SK-N-SH treated with all-trans-retinoic acid at 6 μM for 48 hours (cell line): ENCODE results near the gene SIGLEC6.

ENCODE experiments used
- ATAC-seq: fragments of 200-7000 bp; cut with Tn5 transposase; 3 replicates; pipeline ENCODE4 v1.9.1; 2020; ENCODE audit warnings: mild to moderate bottlenecking, moderate library complexity
- ARNTL ChIP-seq: fragments of 450-650 bp; formaldehyde crosslinking; IDR thresholded peaks from 2 replicates; pipeline ENCODE4 v1.5.0; 2020; ENCODE audit warnings: low read depth, mild to moderate bottlenecking, moderate library complexity, borderline replicate concordance
- BACH2 ChIP-seq: fragments of 250-450 bp; sonication (Bioruptor Pico); IDR thresholded peaks from 2 replicates; pipeline ENCODE4 v1.9.0; 2021; ENCODE audit warnings: mild to moderate bottlenecking, borderline replicate concordance
- CSDC2 ChIP-seq: fragments of 250-450 bp; sonication (Bioruptor Pico); IDR thresholded peaks from 2 replicates; pipeline ENCODE4 v1.5.0; 2020; ENCODE audit warnings: mild to moderate bottlenecking, moderate library complexity
- CSRNP3 ChIP-seq: fragments of 250-450 bp; sonication (Bioruptor Pico); IDR thresholded peaks from 2 replicates; pipeline ENCODE4 v1.5.1; 2021; ENCODE audit warnings: mild to moderate bottlenecking, moderate library complexity
- ESRRG ChIP-seq: fragments of 250-450 bp; sonication (Bioruptor Pico); IDR thresholded peaks from 2 replicates; pipeline ENCODE4 v1.6.1; 2021; ENCODE audit warnings: mild to moderate bottlenecking
- GLIS3 ChIP-seq: fragments of 250-450 bp; sonication (Bioruptor Pico); IDR thresholded peaks from 2 replicates; pipeline ENCODE4 v1.5.0; 2020; ENCODE audit warnings: mild to moderate bottlenecking, moderate library complexity
- ISL1 ChIP-seq: fragments of 250-450 bp; sonication (Bioruptor Pico); IDR thresholded peaks from 2 replicates; pipeline ENCODE4 v2.1.2; 2022; ENCODE audit warnings: mild to moderate bottlenecking, moderate library complexity
- OSR1 ChIP-seq: fragments of 250-450 bp; sonication (Bioruptor Pico); IDR thresholded peaks from 2 replicates; pipeline ENCODE4 v1.8.0; 2022; ENCODE audit warnings: moderate library complexity, mild to moderate bottlenecking, inconsistent platforms
- PATZ1 ChIP-seq: fragments of 250-450 bp; sonication (Bioruptor Pico); IDR thresholded peaks from 2 replicates; pipeline ENCODE4 v1.8.0; 2020; ENCODE audit warnings: mild to moderate bottlenecking, moderate library complexity, borderline replicate concordance
- POU6F1 ChIP-seq: fragments of 250-450 bp; sonication (Bioruptor Pico); IDR thresholded peaks from 2 replicates; pipeline ENCODE4 v1.8.0; 2021; ENCODE audit warnings: low read depth, mild to moderate bottlenecking, moderate library complexity, borderline replicate concordance
- PPARA ChIP-seq: fragments of 250-450 bp; sonication (Bioruptor Pico); IDR thresholded peaks from 2 replicates; pipeline ENCODE4 v1.5.0; 2020; ENCODE audit warnings: mild to moderate bottlenecking, borderline replicate concordance
- RARB ChIP-seq: fragments of 250-450 bp; sonication (Bioruptor Pico); IDR thresholded peaks from 2 replicates; pipeline ENCODE4 v1.8.0; 2021; ENCODE audit warnings: mild to moderate bottlenecking, moderate library complexity
- SNAI2 ChIP-seq: fragments of 250-450 bp; sonication (Bioruptor Pico); IDR thresholded peaks from 2 replicates; pipeline ENCODE4 v1.5.0; 2020; ENCODE audit warnings: mild to moderate bottlenecking, moderate library complexity
- TCF4 ChIP-seq: fragments of 250-450 bp; sonication (Bioruptor Pico); IDR thresholded peaks from 2 replicates; pipeline ENCODE4 v1.8.0; 2021; ENCODE audit warnings: mild to moderate bottlenecking, moderate library complexity, borderline replicate concordance
- TOX ChIP-seq: fragments of 250-450 bp; sonication (Bioruptor Pico); IDR thresholded peaks from 2 replicates; pipeline ENCODE4 v1.8.0; 2021; ENCODE audit warnings: mild to moderate bottlenecking, moderate library complexity, borderline replicate concordance
- TSHZ2 ChIP-seq: fragments of 250-450 bp; sonication (Bioruptor Pico); IDR thresholded peaks from 2 replicates; pipeline ENCODE4 v1.5.0; 2020; ENCODE audit warnings: mild to moderate bottlenecking, moderate library complexity
- ZC3H10 ChIP-seq: fragments of 250-450 bp; sonication (Bioruptor Pico); IDR thresholded peaks from 2 replicates; pipeline ENCODE4 v1.5.1; 2021; ENCODE audit warnings: mild to moderate bottlenecking, moderate library complexity
- ZFP3 ChIP-seq: fragments of 250-450 bp; sonication (Bioruptor Pico); IDR thresholded peaks from 2 replicates; pipeline ENCODE4 v1.5.0; 2020; ENCODE audit warnings: mild to moderate bottlenecking, moderate library complexity
- ZNF565 ChIP-seq: fragments of 450-650 bp; formaldehyde crosslinking; conservative IDR thresholded peaks from 2 replicates; pipeline ENCODE4 v1.5.0; 2020; ENCODE audit warnings: low read depth, mild to moderate bottlenecking, moderate library complexity
- ZNF70 ChIP-seq: fragments of 450-650 bp; formaldehyde crosslinking; IDR thresholded peaks from 2 replicates; pipeline ENCODE4 v1.5.0; 2020; ENCODE audit warnings: mild to moderate bottlenecking, moderate library complexity

SIGLEC6 gene

GRCh38 chr19:51539821-51540366, 8.4 kb upstream of the SIGLEC6 start:
- no peak for ATAC-seq
- TF ChIP-seq GLIS3 (CRISPR knock-in tag) (no peak), RARB (CRISPR knock-in tag) (no peak), POU6F1 (CRISPR knock-in tag) (no peak), PATZ1 (CRISPR knock-in tag) (no peak), TCF4 (CRISPR knock-in tag) (no peak)

GRCh38 chr19:51535535-51535934, 4.1 kb upstream of the SIGLEC6 start:
- ATAC-seq: no peak
- TF ChIP-seq ZNF70 (CRISPR knock-in tag) (no peak), ESRRG (no peak), RARB (CRISPR knock-in tag) (no peak), PATZ1 (CRISPR knock-in tag) (no peak), ZNF565 (no peak), ARNTL (CRISPR knock-in tag) (no peak), CSDC2 (no peak), TOX (no peak), PPARA (no peak), CSRNP3 (CRISPR knock-in tag) (no peak), BACH2 (CRISPR knock-in tag) (no peak), ZFP3 (CRISPR knock-in tag) (no peak)
- TF ChIP-seq, all 23 proteins: peak for 0

- ATAC-seq: no peak
- TF ChIP-seq TSHZ2 (CRISPR knock-in tag): no peak
- TF ChIP-seq ZNF565: no peak
- TF ChIP-seq PPARA: no peak
- TF ChIP-seq OSR1 (CRISPR knock-in tag): no peak
- TF ChIP-seq PATZ1 (CRISPR knock-in tag): no peak
- TF ChIP-seq TOX: no peak
- no peak for TF ChIP-seq RARB (CRISPR knock-in tag)
- TF ChIP-seq SNAI2 (CRISPR knock-in tag): no peak
- no peak for TF ChIP-seq CSDC2
- no peak for TF ChIP-seq ZC3H10 (CRISPR knock-in tag)
- no peak for TF ChIP-seq POU6F1 (CRISPR knock-in tag)
- no peak for TF ChIP-seq ISL1
- no peak for TF ChIP-seq ZFP3 (CRISPR knock-in tag)
These were observed 854 bp downstream of the SIGLEC6 start for GRCh38 chr19:51530616-51531015.
